GM19463 (cell line): ENCODE measurements around the gene ECI1.
"Not testable (repeated sequence)": the region's sequence is repeated elsewhere in the genome, so short reads cannot be mapped to it uniquely, and the experiment has no call there.

ENCODE experiments used
- ATAC-seq: cut with Tn5 transposase; IDR thresholded peaks from one replicate; pipeline ENCODE4 v1.9.1; 2021; ENCODE audit warnings: mild to moderate bottlenecking, moderate library complexity; ENCODE audit not compliant: unreplicated experiment

ECI1 gene

GRCh38 chr16:2212362-2213324 lies 38.7 kb downstream of the ECI1 start:
- no peak for ATAC-seq

GRCh38 chr16:2211923-2212347 lies 39.5 kb downstream of the ECI1 start:
- ATAC-seq: no peak

GRCh38 chr16:2210386-2211365 lies 40.7 kb downstream of the ECI1 start, which contains the start of gene BRICD5:
Gene BRICD5 (minus strand): TSS chr16:2210863. CDS start chr16:2210833, 30 bp downstream.
- ATAC-seq: no peak

- ATAC-seq: no peak
Observed at GRCh38 chr16:2210009-2210332, 41.4 kb downstream of the ECI1 start.

- ATAC-seq: no peak
Observed at GRCh38 chr16:2209258-2210008, 42.0 kb downstream of the ECI1 start.

GRCh38 chr16:2208772-2209171 lies 42.6 kb downstream of the ECI1 start:
- ATAC-seq: no peak

- no peak for ATAC-seq
Observed at GRCh38 chr16:2208308-2208707, 43.1 kb downstream of the ECI1 start.

GRCh38 chr16:2207872-2208271 lies 43.5 kb downstream of the ECI1 start:
- no peak for ATAC-seq

GRCh38 chr16:2206780-2207433 lies 44.5 kb downstream of the ECI1 start:
- no peak for ATAC-seq

- ATAC-seq: no peak
Observed at GRCh38 chr16:2206420-2206779, 45.0 kb downstream of the ECI1 start.

- ATAC-seq: no peak
Observed at GRCh38 chr16:2205967-2206313, 45.4 kb downstream of the ECI1 start.

GRCh38 chr16:2205104-2205966 lies 46.1 kb downstream of the ECI1 start, which contains the start of gene MLST8:
Gene MLST8 (plus strand): TSS chr16:2205454. CDS start chr16:2206086, 632 bp downstream.
- peak; percentile 77 for ATAC-seq

GRCh38 chr16:2204416-2205103 lies 46.8 kb downstream of the ECI1 start:
- ATAC-seq: no peak

- ATAC-seq: not testable (repeated sequence)
Observed at GRCh38 chr16:2203119-2203688, 48.2 kb downstream of the ECI1 start.

GRCh38 chr16:2200313-2200712 lies 51.1 kb downstream of the ECI1 start:
- ATAC-seq: no peak

GRCh38 chr16:2199621-2200139 lies 51.7 kb downstream of the ECI1 start:
- ATAC-seq: no peak

- no peak for ATAC-seq
Observed at GRCh38 chr16:2199095-2199494, 52.3 kb downstream of the ECI1 start.

- no peak for ATAC-seq
Observed at GRCh38 chr16:2198283-2198682, 53.1 kb downstream of the ECI1 start.
